Endothelial cell of umbilical vein (primary cell): Measurements from ENCODE around the gene RFX7. TPM values are rescaled to one million over a fixed set of nuclear protein-coding genes. Genes with fewer than 3 reads are reported as not detected.

Experiments used
- BruUV-seq: library from RNA; stranded (reverse); fragments of 400-500 nt; replicated peaks from 2 replicates; lab custom pipeline; 2021; lab: Mats Ljungman, UMichigan
- CTCF ChIA-PET: fragments of 300-600, 350-600 bp; sonication (Branson Sonifier 250); formaldehyde crosslinking; loops from one replicate; lab custom pipeline; 2021; ENCODE audit warnings: antibody characterized with exemption, inconsistent platforms; lab: Charles Lee
- POLR2A ChIA-PET: fragments of 300-600, 350-600 bp; sonication (Branson Sonifier 250); formaldehyde crosslinking; loops from one replicate; lab custom pipeline; 2021; ENCODE audit warnings: antibody characterized with exemption, inconsistent platforms; lab: Charles Lee
- DNase-seq: peaks from one replicate; pipeline ENCODE4 v3.0.0-alpha.2; 2011; ENCODE audit warnings: low read depth, low spot score
- FAIRE-seq: peaks from 2 replicates; lab custom pipeline; 2011; peaks lifted over from hg19 to GRCh38; lab: Jason Lieb, UNC
- H2AFZ ChIP-seq: 2 replicates; pipeline ENCODE4 v1.6.0; 2012; ENCODE audit warnings: low read depth, low read length, control low read depth, inconsistent platforms
- H3K27ac ChIP-seq: 2 replicates; pipeline ENCODE4 v1.5.1; 2011; ENCODE audit warnings: low read depth, mild to moderate bottlenecking, control low read depth, low read length, moderate library complexity; ENCODE audit not compliant: insufficient read depth
- H3K27me3 ChIP-seq, 2 experiments: 2 replicates each; pipeline versions ENCODE4 v1.6.0 to v1.6.1; 2011; ENCODE audit warnings: low read length in 2 of 2, mixed read lengths in 1 of 2; ENCODE audit not compliant: control insufficient read depth in 2 of 2, insufficient read depth in 2 of 2
- H3K36me3 ChIP-seq, 2 experiments: 2 replicates in 1 of 2; 3 replicates in 1 of 2; pipeline ENCODE4 v1.5.1; 2011; ENCODE audit warnings: low read length in 2 of 2, mild to moderate bottlenecking in 1 of 2, moderate library complexity in 1 of 2; ENCODE audit not compliant: control insufficient read depth in 2 of 2, insufficient read depth in 2 of 2; ENCODE audit errors: extremely low read depth in 1 of 2
- H3K4me1 ChIP-seq: 3 replicates; pipeline ENCODE4 v1.5.1; 2011; ENCODE audit warnings: mild to moderate bottlenecking, low read length; ENCODE audit not compliant: control insufficient read depth, insufficient read depth; ENCODE audit errors: extremely low read depth
- H3K4me2 ChIP-seq: 2 replicates; pipeline ENCODE4 v1.6.1; 2011; ENCODE audit warnings: low read length, control low read depth, mixed read lengths; ENCODE audit not compliant: insufficient read depth
- H3K4me3 ChIP-seq, 3 experiments: fragments of 200-600 bp in 1 of 3; sonication (generic), shearing (Covaris generic) in 1 of 3; replicated peaks in 1 of 3; 2 replicates each; pipeline ENCODE4 v1.5.1; 2011 to 2016; ENCODE audit warnings: control low read depth in 3 of 3, low read length in 3 of 3, mild to moderate bottlenecking in 2 of 3, inconsistent platforms in 1 of 3, low read depth in 1 of 3, moderate library complexity in 1 of 3; ENCODE audit not compliant: insufficient read depth in 1 of 3
- H3K79me2 ChIP-seq: 2 replicates; pipeline ENCODE4 v1.6.0; 2012; ENCODE audit warnings: low read length, inconsistent platforms; ENCODE audit not compliant: control insufficient read depth, insufficient read depth
- H3K9ac ChIP-seq: replicated peaks from 2 replicates; pipeline ENCODE3; 2011; ENCODE audit warnings: low read length, control low read depth; ENCODE audit not compliant: insufficient read depth; ENCODE audit errors: extremely low read depth
- H3K9me1 ChIP-seq: replicated peaks from 3 replicates; pipeline ENCODE4 v1.6.0; 2011; ENCODE audit warnings: mild to moderate bottlenecking, low read length; ENCODE audit not compliant: control insufficient read depth, insufficient read depth; ENCODE audit errors: extremely low read depth
- H3K9me3 ChIP-seq: replicated peaks from 2 replicates; pipeline ENCODE4 v1.5.1; 2012; ENCODE audit warnings: low read length, inconsistent platforms; ENCODE audit not compliant: control insufficient read depth, insufficient read depth
- H4K20me1 ChIP-seq: replicated peaks from 2 replicates; pipeline ENCODE3; 2011; ENCODE audit warnings: mild to moderate bottlenecking, low read length; ENCODE audit not compliant: control insufficient read depth, insufficient read depth; ENCODE audit errors: extremely low read depth
- CTCF ChIP-seq, 2 donors: IDR thresholded peaks; 1 replicate in 1 of 2; 2 replicates in 1 of 2; pipeline ENCODE4 v1.5.1; 2011; ENCODE audit warnings: low read length in 2 of 2, mild to moderate bottlenecking in 2 of 2, moderate library complexity in 2 of 2, control low read depth in 1 of 2, inconsistent platforms in 1 of 2, low read depth in 1 of 2; ENCODE audit not compliant: insufficient read depth in 1 of 2; ENCODE audit errors: extremely low read depth in 1 of 2
- EZH2 ChIP-seq: IDR thresholded peaks from 2 replicates; pipeline ENCODE4 v1.6.1; 2012; ENCODE audit warnings: borderline replicate concordance, low read depth, mild to moderate bottlenecking, moderate library complexity, low read length, inconsistent platforms; ENCODE audit not compliant: severe bottlenecking
- FOS ChIP-seq: IDR thresholded peaks from 2 replicates; pipeline ENCODE4 v1.6.1; 2011; ENCODE audit warnings: mild to moderate bottlenecking, low read length, moderate library complexity, borderline replicate concordance; ENCODE audit not compliant: insufficient read depth
- GATA2 ChIP-seq: IDR thresholded peaks from 2 replicates; pipeline ENCODE4 v1.7.0; 2011; ENCODE audit warnings: low read depth, mild to moderate bottlenecking, moderate library complexity, mixed read lengths, low read length; ENCODE audit not compliant: insufficient read length, insufficient read depth
- JUN ChIP-seq: IDR thresholded peaks from 2 replicates; pipeline ENCODE4 v1.6.1; 2011; ENCODE audit warnings: borderline replicate concordance, low read depth; ENCODE audit not compliant: insufficient read length, insufficient read depth
- MAX ChIP-seq: IDR thresholded peaks from 2 replicates; pipeline ENCODE4 v1.6.1; 2011; ENCODE audit not compliant: insufficient read depth, insufficient read length
- MYC ChIP-seq: IDR thresholded peaks from one replicate; pipeline ENCODE4 v1.6.1; 2011; ENCODE audit warnings: mild to moderate bottlenecking, low read depth, low read length
- POLR2A ChIP-seq: IDR thresholded peaks from 2 replicates; pipeline ENCODE4 v1.6.1; 2012; ENCODE audit warnings: low read depth, mild to moderate bottlenecking, control low read depth, low read length
- POLR2AphosphoS5 ChIP-seq: IDR thresholded peaks from 2 replicates; pipeline ENCODE4 v1.6.1; 2012; ENCODE audit warnings: low read depth, mild to moderate bottlenecking, control low read depth, low read length, moderate library complexity; ENCODE audit not compliant: insufficient read depth
- dilution Hi-C: fragments of 300-500 bp; cut with MboI; formaldehyde crosslinking; loops from one replicate; pipeline ENCODE4 v1.15.0; 2019; ENCODE audit warnings: low sequenced_read_pairs; ENCODE audit not compliant: extremely low pct_ligation_motif_present
- intact Hi-C: fragments of 100-400 bp; cut with micrococcal nuclease; formaldehyde crosslinking; loops from one replicate; pipeline ENCODE4 v1.10.0; 2022
- polyA plus RNA-seq, 4 experiments: library from polyadenylated mRNA; depleted of rRNA in 3 of 4; stranded (reverse) in 3 of 4; unstranded in 1 of 4; fragments of >200 nt; gene quantifications; 2 replicates each; pipeline versions ENCODE4 v1.2.1 to v1.2.3, GENCODE V29; 2011 to 2012; ENCODE audit warnings: missing spikeins in 1 of 4
- total RNA-seq: library from RNA; stranded (reverse); gene quantifications from 2 replicates; pipeline ENCODE4 v1.2.3, GENCODE V29; 2021

The RFX7 gene
- total and polyA plus RNA-seq, 2 donors (not counting 3 experiments of a cell fraction or from before 2014, with no cell fraction given): 6.3 to 23.0 TPM

- ChIA-PET CTCF (interaction anchor here (0.9 kb wide), 1 partner anchor 10 kb away, joined by 3 read pairs; no protein-coding TSS in a partner anchor), POLR2A (no interaction called here)
- peaks cover 0 to 5% of the 10 kb centered on the region in 2 experiments for H3K27me3 ChIP-seq
- no peak for FAIRE-seq
- no peak overlapping the region for H3K4me3 ChIP-seq
- H3K79me2 ChIP-seq: no peaks in the 10 kb centered on the region
- H3K36me3 ChIP-seq: no peaks in the 10 kb centered on the region
- H3K27ac ChIP-seq: no peak overlapping the region
- no peak overlapping the region for H3K9ac ChIP-seq
- H3K4me1 ChIP-seq: no peaks in the 10 kb centered on the region
- no peaks in the 10 kb centered on the region for H3K9me1 ChIP-seq
- H3K4me2 ChIP-seq: no peak overlapping the region
- H3K9me3 ChIP-seq: no peaks in the 10 kb centered on the region
- H4K20me1 ChIP-seq: no peaks in the 10 kb centered on the region
- dilution Hi-C loops: no loop called here
- DNase-seq: no peak
- intact Hi-C loops: no loop called here
- H2AFZ ChIP-seq: no peak overlapping the region
- no peak for TF ChIP-seq FOS
- TF ChIP-seq MAX: no peak
- no peak for TF ChIP-seq POLR2AphosphoS5
- TF ChIP-seq POLR2A: no peak
- TF ChIP-seq JUN: no peak
- no peak for TF ChIP-seq MYC
- TF ChIP-seq EZH2: no peak
- TF ChIP-seq GATA2: no peak
- TF ChIP-seq CTCF (IDR thresholded peaks at IDR 0.05; ENCODE audit: extremely low read depth in 1 of 2, insufficient read depth in 1 of 2, low read depth in 1 of 2, low read length in 2 of 2): no peak
- no TSS peak for BruUV-seq
These were observed 169.0 kb downstream of the RFX7 start for GRCh38 chr15:56074481-56075265.
